Tibial artery (tissue), 4 donors: ENCODE measurements around the gene IFT74.

Experiments
- DNase-seq, 2 donors: peaks; one replicate each; pipeline ENCODE4 v3.0.0-alpha.2; 2019
- H3K27ac ChIP-seq, 2 donors: fragments of 200-600 bp; sonication (generic) in 1 of 2; 1 replicate in 1 of 2; 2 replicates in 1 of 2; pipeline ENCODE4 v1.5.1; 2018 to 2019; ENCODE audit warnings: mild to moderate bottlenecking in 1 of 2
- H3K27me3 ChIP-seq, 2 donors: fragments of 200-600 bp; sonication (generic) in 1 of 2; one replicate each; pipeline versions ENCODE4 v1.5.1 to v1.6.0; 2016 to 2019
- H3K36me3 ChIP-seq, 3 donors: fragments of 200-600 bp; sonication (generic) in 2 of 3; one replicate each; pipeline ENCODE4 v1.5.1; 2016 to 2019; ENCODE audit warnings: mild to moderate bottlenecking in 2 of 3
- H3K4me1 ChIP-seq, 4 donors: fragments of 200-600 bp; sonication (generic) in 2 of 4; 1 replicate in 3 of 4; 2 replicates in 1 of 4; pipeline ENCODE4 v1.5.1; 2016 to 2019
- H3K4me3 ChIP-seq, 2 donors: fragments of 200-600 bp; sonication (generic) in 1 of 2; 1 replicate in 1 of 2; 2 replicates in 1 of 2; pipeline ENCODE4 v1.5.1; 2018 to 2019; ENCODE audit warnings: mild to moderate bottlenecking in 2 of 2
- H3K9me3 ChIP-seq, 3 donors: fragments of 200-600 bp; sonication (generic) in 1 of 3; one replicate each; pipeline ENCODE4 v1.5.1; 2016 to 2019
- CTCF ChIP-seq, 2 experiments: fragments of 200-600 bp in 1 of 2; fragments of 450-650 bp in 1 of 2; IDR thresholded peaks; one replicate each; pipeline ENCODE4 v1.5.1; 2017 to 2019; ENCODE audit warnings: antibody characterized with exemption in 2 of 2, mild to moderate bottlenecking in 1 of 2, moderate library complexity in 1 of 2
- intact Hi-C: fragments of 100-400 bp; cut with DNase I; formaldehyde crosslinking; loops from one replicate; pipeline ENCODE4 v1.15.0; 2023; ENCODE audit warnings: low total_unique reads

The IFT74 gene

GRCh38 chr9:27005491-27005890 lies 49.3 kb downstream of the IFT74 start, which contains the start of gene LRRC19:
Gene LRRC19, minus strand, starts transcription at chr9:27005672. Its CDS starts 5,978 bp downstream, at chr9:26999694.
- intact Hi-C loops: no loop called here
- Histone ChIP-seq H3K27me3 (no peaks in the 10 kb centered on the region), H3K9me3 (no peaks in the 10 kb centered on the region), H3K4me1 (no peaks in the 10 kb centered on the region), H3K4me3 (no peak within 1 kb of the TSS), H3K27ac (no peak within 1 kb of the TSS), H3K36me3 (peaks cover 0 to 10% (median 7%) of the 10 kb centered on the region in 3 donors)
- no peak for DNase-seq
- TF ChIP-seq CTCF (IDR thresholded peaks at IDR 0.05): no peak

- H3K4me3 ChIP-seq: no peak overlapping the region
- intact Hi-C loops: no loop called here
- H3K9me3 ChIP-seq: no peaks in the 10 kb centered on the region
- H3K27ac ChIP-seq: no peak overlapping the region
- peaks cover 42 to 84% (median 48%) of the 10 kb centered on the region in 3 donors for H3K36me3 ChIP-seq
- no peak for TF ChIP-seq CTCF (IDR thresholded peaks at IDR 0.05)
- H3K4me1 ChIP-seq: no peaks in the 10 kb centered on the region
- no peaks in the 10 kb centered on the region for H3K27me3 ChIP-seq
- no peak for DNase-seq
These were observed 63.4 kb downstream of the IFT74 start for GRCh38 chr9:27019589-27019988.

GRCh38 chr9:27022920-27023319 lies 66.7 kb downstream of the IFT74 start:
- Histone ChIP-seq H3K4me1 (no peaks in the 10 kb centered on the region), H3K27me3 (no peaks in the 10 kb centered on the region), H3K27ac (no peak overlapping the region), H3K4me3 (no peak overlapping the region), H3K36me3 (peaks cover 30 to 58% (median 33%) of the 10 kb centered on the region in 3 donors), H3K9me3 (no peaks in the 10 kb centered on the region)
- intact Hi-C loops: no loop called here
- no peak for DNase-seq
- TF ChIP-seq CTCF (IDR thresholded peaks at IDR 0.05): no peak

GRCh38 chr9:27029186-27029585 lies 73.0 kb downstream of the IFT74 start:
- Histone ChIP-seq H3K4me1 (no peaks in the 10 kb centered on the region), H3K27ac (no peak overlapping the region), H3K9me3 (no peaks in the 10 kb centered on the region), H3K27me3 (no peaks in the 10 kb centered on the region), H3K4me3 (no peak overlapping the region), H3K36me3 (peaks cover 9 to 10% (median 9%) of the 10 kb centered on the region in 3 donors)
- TF ChIP-seq CTCF (IDR thresholded peaks at IDR 0.05): no peak
- intact Hi-C loops: no loop called here
- DNase-seq: no peak

GRCh38 chr9:27033815-27034403 lies 77.7 kb downstream of the IFT74 start:
- peak in 1 of 2 donors; percentile 54 for DNase-seq
- H3K36me3 ChIP-seq: peaks cover 0 to 20% (median 6%) of the 10 kb centered on the region in 3 donors
- no peak overlapping the region for H3K4me3 ChIP-seq
- no peaks in the 10 kb centered on the region for H3K4me1 ChIP-seq
- TF ChIP-seq CTCF (IDR thresholded peaks at IDR 0.05): peak; percentile 71 to 73
- no peaks in the 10 kb centered on the region for H3K9me3 ChIP-seq
- no peak overlapping the region for H3K27ac ChIP-seq
- intact Hi-C loops: no loop called here
- H3K27me3 ChIP-seq: no peaks in the 10 kb centered on the region
